B cell (primary cell): ENCODE data around the gene EPHB6.

ENCODE experiments used
- CTCF ChIP-seq: fragments of 200-600 bp; IDR thresholded peaks from one replicate; pipeline ENCODE4 v1.8.0; 2022; ENCODE audit warnings: antibody characterized with exemption, mild to moderate bottlenecking
- EZH2 ChIP-seq: IDR thresholded peaks from 2 replicates; pipeline ENCODE4 v1.6.1; 2012; ENCODE audit warnings: borderline replicate concordance, low read depth, mild to moderate bottlenecking, moderate library complexity, low read length; ENCODE audit not compliant: insufficient read depth, poor library complexity, severe bottlenecking

- TF ChIP-seq CTCF (peak; percentile 53), EZH2 (no peak)
Observed at GRCh38 chr7:142873281-142873784, 18.5 kb downstream of the EPHB6 start.
